ENCODE measurements around the gene PTPRF. TPM values are rescaled to one million over a fixed set of nuclear protein-coding genes. Genes with fewer than 3 reads are reported as not detected.

Gene PTPRF
- total and polyA plus RNA-seq, 4 donors: 40.0 to 160 (median 92.1) TPM

DNA sequence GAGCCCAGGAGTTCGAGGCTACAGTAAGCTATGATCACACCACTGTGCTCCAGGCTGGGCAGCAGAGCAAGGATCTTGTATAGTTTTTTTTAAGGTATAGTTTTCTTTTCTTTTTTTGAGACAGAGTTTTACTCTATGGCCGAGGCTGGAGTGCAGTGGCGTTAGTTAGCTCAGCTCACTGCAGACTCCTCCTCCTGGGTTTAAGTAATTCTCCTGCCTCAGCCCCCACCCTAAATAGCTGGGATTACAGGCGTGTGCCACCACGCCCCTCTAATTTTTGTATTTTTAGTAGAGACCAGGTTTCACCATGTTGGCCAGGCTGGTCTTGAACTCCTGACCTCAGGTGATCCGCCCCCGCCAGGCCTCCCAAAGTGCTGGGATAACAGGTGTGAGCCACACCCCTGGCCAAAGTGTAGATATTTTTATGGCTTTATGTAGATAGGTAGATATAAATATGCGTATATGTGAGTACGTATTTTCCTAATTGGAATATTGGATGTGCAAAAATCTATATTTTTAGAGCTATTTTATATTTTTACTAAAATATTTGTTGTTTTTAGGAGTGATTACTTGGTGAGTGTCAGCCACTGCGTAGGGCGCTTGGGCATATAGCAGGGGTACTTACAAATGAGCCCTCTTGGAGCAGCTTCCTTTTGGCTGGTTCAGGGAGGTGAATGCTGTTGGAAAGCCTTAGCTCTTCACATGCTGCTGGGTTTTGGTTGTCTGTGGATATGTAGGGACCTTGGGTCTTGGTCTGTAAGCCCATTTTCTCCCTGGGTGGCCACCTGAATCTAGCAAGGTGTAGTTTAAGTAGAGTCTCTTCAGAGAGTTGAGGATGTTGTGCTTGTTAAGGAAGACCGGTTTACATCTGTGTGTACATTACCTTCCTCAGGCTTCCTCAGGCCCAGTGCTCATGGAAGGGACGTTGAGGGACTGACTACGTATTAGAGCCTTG, 128.8 kb downstream of the PTPRF start:
- WGBS, 2 donors: 94 to 95% methylated on average over 14 of the region's 14 CpGs

DNA sequence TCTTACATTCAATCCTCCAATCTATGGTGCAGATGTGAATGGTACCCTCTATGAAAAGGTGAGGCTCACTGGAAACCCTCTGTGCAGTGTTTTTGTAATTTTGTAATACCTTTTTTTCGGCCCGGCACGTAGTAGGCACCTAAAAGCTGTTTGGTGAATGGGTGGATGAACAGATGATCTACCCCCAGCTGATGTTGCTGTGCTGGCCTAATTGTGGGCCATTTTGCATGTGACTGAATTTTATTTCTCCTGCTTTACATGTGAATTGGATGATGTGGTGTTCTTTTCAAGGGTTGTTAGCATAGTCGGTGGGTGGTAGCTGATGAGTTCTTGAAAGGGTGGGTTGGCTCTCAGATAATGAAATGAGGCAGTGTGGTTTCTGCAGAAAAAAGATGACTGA, 129.7 kb downstream of the PTPRF start:
- Histone ChIP-seq H3K4me3 (no peak overlapping the region), H3K9ac (ENCODE audit: insufficient read depth in 1 of 2, low read length in 2 of 2) (no peak overlapping the region), H3K36me3 (ENCODE audit: control insufficient read depth in 4 of 4, insufficient read depth in 4 of 4, low read length in 4 of 4) (peaks cover 46 to 58% (median 49%) of the 10 kb centered on the region in 4 donors), H3K27me3 (ENCODE audit: control insufficient read depth in 3 of 3, insufficient read depth in 3 of 3, low read length in 2 of 3) (no peaks in the 10 kb centered on the region), H3K9me3 (ENCODE audit: control insufficient read depth in 4 of 4, insufficient read depth in 3 of 4, low read length in 3 of 4) (no peaks in the 10 kb centered on the region), H3K27ac (ENCODE audit: low read depth in 1 of 2, low read length in 1 of 2) (no peak overlapping the region), H3K4me1 (ENCODE audit: control insufficient read depth in 5 of 5, insufficient read depth in 5 of 5, low read length in 5 of 5) (peaks cover 0 to 1% (median 0%) of the 10 kb centered on the region in 5 donors)
- TF ChIP-seq, protein P1, sequence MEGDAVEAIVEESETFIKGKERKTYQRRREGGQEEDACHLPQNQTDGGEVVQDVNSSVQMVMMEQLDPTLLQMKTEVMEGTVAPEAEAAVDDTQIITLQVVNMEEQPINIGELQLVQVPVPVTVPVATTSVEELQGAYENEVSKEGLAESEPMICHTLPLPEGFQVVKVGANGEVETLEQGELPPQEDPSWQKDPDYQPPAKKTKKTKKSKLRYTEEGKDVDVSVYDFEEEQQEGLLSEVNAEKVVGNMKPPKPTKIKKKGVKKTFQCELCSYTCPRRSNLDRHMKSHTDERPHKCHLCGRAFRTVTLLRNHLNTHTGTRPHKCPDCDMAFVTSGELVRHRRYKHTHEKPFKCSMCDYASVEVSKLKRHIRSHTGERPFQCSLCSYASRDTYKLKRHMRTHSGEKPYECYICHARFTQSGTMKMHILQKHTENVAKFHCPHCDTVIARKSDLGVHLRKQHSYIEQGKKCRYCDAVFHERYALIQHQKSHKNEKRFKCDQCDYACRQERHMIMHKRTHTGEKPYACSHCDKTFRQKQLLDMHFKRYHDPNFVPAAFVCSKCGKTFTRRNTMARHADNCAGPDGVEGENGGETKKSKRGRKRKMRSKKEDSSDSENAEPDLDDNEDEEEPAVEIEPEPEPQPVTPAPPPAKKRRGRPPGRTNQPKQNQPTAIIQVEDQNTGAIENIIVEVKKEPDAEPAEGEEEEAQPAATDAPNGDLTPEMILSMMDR (IDR thresholded peaks at IDR 0.05; ENCODE audit: control extremely low read depth, extremely low read depth): no peak
- WGBS, 2 donors: 89 to 95% methylated on average over 4 of the region's 4 CpGs
- DNase-seq (no peak), ATAC-seq (ENCODE audit: insufficient read depth, low FRiP score) (no peak)

More for the DNA sequence above, 128.8 kb downstream of the PTPRF start:
- H3K9ac ChIP-seq (ENCODE audit: insufficient read depth in 1 of 2, low read length in 2 of 2): no peak overlapping the region
- no peaks in the 10 kb centered on the region for H3K9me3 ChIP-seq (ENCODE audit: control insufficient read depth in 4 of 4, insufficient read depth in 3 of 4, low read length in 3 of 4)
- peaks cover 46 to 57% (median 49%) of the 10 kb centered on the region in 4 donors for H3K36me3 ChIP-seq (ENCODE audit: control insufficient read depth in 4 of 4, insufficient read depth in 4 of 4, low read length in 4 of 4)
- no peaks in the 10 kb centered on the region for H3K27me3 ChIP-seq (ENCODE audit: control insufficient read depth in 3 of 3, insufficient read depth in 3 of 3, low read length in 2 of 3)
- TF ChIP-seq, protein P1 (IDR thresholded peaks at IDR 0.05; ENCODE audit: control extremely low read depth, extremely low read depth): no peak
- no peak overlapping the region for H3K27ac ChIP-seq (ENCODE audit: low read depth in 1 of 2, low read length in 1 of 2)
- ATAC-seq (ENCODE audit: insufficient read depth, low FRiP score): no peak
- DNase-seq: no peak
- H3K4me3 ChIP-seq: no peak overlapping the region
- H3K4me1 ChIP-seq (ENCODE audit: control insufficient read depth in 5 of 5, insufficient read depth in 5 of 5, low read length in 5 of 5): peaks cover 0 to 1% (median 0%) of the 10 kb centered on the region in 5 donors

DNA sequence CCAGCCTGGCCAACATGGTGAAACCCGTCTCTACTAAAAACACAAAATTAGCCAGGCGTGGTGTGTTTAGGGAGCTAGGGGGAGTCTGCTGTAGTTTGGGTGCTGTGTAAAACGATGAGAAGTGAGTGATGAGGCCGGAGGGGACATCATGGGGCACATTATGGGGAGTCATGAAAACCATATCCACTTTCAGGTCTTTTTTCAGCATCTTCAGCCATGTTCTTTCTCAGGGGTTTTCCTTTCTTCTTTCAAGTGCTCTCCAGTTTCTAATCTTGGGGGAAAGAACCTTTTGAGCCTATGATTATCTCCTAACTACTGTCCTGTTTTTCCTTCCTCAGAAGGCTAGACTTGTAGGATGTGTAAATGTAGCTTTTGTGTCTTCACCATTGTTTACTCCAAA, 133.7 kb downstream of the PTPRF start:
- Histone ChIP-seq H3K4me1 (ENCODE audit: control insufficient read depth in 5 of 5, insufficient read depth in 5 of 5, low read length in 5 of 5) (peaks cover 0 to 1% (median 0%) of the 10 kb centered on the region in 5 donors), H3K27me3 (ENCODE audit: control insufficient read depth in 3 of 3, insufficient read depth in 3 of 3, low read length in 2 of 3) (no peaks in the 10 kb centered on the region), H3K4me3 (no peak overlapping the region), H3K36me3 (ENCODE audit: control insufficient read depth in 4 of 4, insufficient read depth in 4 of 4, low read length in 4 of 4) (peaks cover 55 to 77% (median 65%) of the 10 kb centered on the region in 4 donors), H3K9ac (ENCODE audit: insufficient read depth in 1 of 2, low read length in 2 of 2) (no peak overlapping the region), H3K9me3 (ENCODE audit: control insufficient read depth in 4 of 4, insufficient read depth in 3 of 4, low read length in 3 of 4) (no peaks in the 10 kb centered on the region), H3K27ac (ENCODE audit: low read depth in 1 of 2, low read length in 1 of 2) (no peak overlapping the region)
- DNase-seq: no peak
- WGBS, 2 donors: 90 to 93% methylated on average over 4 of the region's 4 CpGs
- no peak for ATAC-seq (ENCODE audit: insufficient read depth, low FRiP score)
- TF ChIP-seq, protein P1 (IDR thresholded peaks at IDR 0.05; ENCODE audit: control extremely low read depth, extremely low read depth): no peak
